HG03457 (cell line): ENCODE data around the gene GPHN.

ENCODE experiments used
- ATAC-seq: cut with Tn5 transposase; IDR thresholded peaks from one replicate; pipeline ENCODE4 v1.9.1; 2021; ENCODE audit warnings: moderate number of reproducible peaks; ENCODE audit not compliant: unreplicated experiment

GPHN gene

DNA sequence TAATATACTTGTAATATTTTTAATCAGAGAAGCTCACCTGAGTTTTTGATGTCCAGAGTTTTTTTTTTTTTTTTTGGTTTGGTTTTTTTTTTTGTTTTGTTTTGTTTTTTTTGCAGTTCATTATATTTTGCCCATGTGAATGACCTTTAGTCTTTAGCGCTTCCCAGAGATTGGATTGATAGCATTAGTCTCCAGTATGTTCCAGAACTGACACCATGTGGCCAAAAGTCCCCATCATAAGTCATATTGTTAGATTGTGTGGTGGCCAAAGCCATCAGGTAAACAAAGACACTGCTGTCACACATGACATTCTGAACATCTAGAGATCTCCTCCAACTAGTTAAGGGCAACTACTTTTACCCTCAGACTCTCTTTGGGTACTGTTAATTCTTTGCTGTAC lies 408.5 kb downstream of the GPHN start:
- no peak for ATAC-seq

DNA sequence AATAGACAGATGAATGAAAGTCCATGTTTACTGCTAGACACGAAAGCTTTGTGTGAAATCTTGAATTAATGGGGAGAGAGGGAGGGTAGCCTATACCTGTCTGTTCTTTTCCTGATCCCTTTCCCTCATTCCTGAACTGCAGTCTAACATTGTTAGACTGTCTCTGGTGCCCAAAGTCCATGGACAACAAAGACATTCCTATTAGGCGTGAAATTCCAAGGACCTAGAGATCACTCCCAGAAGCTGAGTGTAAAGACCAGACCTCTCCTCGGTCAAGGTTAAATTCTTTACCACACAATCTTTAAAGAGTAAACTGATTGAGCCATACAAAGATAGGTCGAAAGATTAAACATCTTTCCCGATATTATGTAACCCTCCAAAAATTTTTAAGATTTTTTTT lies 410.6 kb downstream of the GPHN start:
- ATAC-seq: no peak

DNA sequence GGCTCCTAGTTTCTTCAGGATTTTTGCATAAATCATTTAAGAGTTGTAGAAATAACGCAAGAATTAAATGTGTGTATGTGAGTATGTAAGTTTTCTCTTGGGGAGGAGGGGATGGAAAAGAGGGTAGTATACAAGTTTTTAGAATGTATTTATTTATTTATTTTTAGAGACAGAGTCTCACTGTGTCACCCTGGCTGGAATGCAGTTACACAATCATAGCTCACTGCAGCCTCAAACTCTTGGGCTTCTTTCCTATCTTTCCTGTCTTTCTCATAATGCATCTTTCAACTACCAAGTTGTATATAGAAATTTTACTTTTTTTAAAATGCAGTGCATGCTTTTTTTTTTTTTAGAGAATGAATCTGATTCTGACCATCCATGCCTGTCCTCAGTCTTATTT lies 412.2 kb downstream of the GPHN start:
- no peak for ATAC-seq

DNA sequence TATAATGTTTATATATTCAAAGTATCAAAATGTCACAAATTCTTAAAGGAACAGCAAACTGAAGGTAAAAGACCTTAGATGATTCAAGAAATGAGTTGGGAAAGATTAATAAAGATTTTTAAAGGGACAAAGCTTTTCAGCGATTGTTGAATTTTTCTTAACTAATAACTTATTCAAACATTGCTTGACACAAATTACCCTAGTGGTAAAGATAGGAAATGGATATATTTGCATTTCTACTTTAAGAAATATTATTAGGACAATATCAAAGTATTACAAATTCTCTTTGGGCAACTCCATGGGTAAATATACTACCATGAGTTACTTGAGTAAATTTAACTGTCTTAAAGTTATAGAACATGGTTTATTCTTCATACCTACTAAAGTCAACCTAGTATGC lies 415.3 kb downstream of the GPHN start:
- no peak for ATAC-seq

DNA sequence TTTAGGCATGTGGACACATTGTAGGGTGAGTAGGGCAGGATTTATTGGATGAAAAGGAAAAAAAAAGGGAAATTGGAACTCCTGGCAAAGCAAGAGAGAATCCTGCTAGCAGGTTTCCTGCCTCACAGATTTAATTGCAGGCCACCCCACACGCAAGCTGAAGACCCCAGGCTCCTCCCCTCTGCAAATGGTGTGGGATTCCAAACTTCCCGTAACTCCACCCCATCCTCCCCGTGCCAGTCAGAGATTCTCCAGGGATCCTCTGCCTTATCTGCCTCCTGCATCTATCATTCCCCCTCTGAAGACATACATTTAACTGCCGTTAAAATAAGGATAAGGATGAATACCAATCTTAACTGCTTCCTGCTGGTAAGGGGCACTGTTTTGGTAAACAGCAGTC lies 431.5 kb downstream of the GPHN start:
- no peak for ATAC-seq

DNA sequence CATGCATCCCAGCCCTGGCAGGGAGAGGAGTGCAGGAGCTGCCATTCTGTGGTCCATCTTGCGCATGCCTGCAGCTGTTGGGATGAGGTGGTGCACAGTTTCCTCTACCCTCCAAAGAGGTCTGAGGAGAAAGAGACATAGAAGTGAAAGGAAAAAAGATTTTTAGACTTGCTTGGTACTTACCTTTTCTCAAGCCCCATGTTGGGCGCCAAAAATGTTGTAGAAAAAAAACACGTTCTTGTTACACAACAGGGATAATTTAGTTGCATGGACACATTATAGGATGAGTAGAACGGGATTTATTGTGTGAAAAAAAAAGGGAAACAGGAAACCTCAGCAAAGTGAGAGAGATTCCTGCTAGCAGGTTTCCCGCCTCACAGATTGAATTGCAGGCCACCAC lies 436.9 kb downstream of the GPHN start:
- no peak for ATAC-seq

DNA sequence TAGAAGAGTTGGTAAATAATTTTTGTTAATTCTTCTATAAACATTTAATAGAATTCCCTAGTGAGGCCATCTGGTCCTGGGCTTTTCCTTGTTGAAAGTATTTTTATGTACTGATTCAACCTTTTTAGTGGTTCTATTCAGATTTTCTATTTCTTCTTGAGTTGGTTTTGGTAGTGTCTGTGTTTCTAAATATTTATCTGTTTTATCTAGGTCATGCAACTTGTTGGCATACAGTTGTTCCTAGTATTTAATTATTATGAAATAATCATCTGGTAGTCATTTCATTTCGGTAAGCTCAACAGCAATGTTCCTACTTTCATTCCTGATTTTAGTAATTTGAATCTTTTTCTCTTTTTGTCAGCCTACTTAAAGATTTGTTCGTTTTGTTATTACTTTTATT lies 447.2 kb downstream of the GPHN start:
- no peak for ATAC-seq

DNA sequence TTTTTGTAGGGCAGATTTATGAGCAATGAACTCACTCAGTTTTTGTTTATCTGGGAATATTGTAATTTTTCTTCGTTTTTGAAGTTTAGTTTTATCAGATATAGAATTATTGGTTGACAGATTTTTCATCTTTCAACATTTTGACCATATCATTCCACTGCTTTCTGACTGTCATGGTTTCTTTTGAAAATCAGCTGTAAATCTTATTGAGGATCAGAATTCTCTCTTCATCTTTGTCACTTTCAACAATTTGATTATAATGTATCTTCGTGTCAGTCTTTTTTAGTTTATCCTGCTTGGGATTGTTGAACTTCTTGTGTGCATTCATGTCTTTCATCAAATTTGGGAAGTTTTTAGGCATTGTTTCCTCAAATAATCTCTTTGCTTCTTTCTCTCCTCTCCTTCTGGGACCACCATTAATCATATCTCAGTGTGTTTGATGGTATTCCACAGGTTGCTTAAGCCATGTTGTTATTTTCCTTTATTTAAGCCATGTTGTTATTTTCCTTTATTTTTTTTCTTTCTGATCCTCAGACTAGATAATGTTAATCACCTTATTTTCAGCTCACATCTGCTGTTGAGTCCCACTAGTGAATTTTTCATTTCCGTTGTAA lies 451.6 kb downstream of the GPHN start:
- ATAC-seq: no peak

DNA sequence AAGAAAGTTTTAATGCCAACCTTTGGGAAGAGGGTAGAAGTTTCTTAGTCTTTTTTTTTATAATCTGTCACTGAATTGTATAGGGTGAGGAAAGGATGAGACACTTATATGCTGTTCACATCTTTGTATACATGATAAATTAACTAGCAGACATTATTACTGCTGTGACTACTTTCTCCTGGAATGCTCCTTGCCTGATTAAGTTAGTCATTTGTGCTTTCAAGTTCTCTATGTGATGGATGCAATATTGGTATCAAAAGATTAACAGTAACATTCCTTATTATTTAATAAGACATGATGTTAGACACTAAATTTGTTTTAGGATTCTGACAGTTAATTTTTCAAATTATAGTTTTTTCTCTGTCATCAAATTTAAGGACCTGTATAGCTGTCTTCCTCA lies 457.9 kb downstream of the GPHN start:
- no peak for ATAC-seq

DNA sequence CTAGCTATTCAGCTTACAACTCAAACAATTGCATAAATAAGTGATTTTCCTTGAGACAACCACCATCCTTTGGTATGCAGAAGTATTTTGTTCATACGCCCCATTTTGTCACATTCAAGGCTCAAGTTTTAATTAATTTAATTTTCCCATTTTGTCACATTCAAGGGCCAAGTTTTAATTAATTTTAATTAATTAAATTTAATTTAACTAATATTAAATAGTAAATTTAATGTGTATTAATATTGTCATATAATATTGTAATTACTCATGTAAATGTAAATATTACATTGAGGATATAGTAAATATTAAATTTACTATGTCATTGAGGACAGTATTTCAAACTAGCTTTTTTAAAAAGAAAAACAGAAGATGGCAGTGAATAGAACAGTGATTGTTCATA lies 464.5 kb downstream of the GPHN start:
- no peak for ATAC-seq

DNA sequence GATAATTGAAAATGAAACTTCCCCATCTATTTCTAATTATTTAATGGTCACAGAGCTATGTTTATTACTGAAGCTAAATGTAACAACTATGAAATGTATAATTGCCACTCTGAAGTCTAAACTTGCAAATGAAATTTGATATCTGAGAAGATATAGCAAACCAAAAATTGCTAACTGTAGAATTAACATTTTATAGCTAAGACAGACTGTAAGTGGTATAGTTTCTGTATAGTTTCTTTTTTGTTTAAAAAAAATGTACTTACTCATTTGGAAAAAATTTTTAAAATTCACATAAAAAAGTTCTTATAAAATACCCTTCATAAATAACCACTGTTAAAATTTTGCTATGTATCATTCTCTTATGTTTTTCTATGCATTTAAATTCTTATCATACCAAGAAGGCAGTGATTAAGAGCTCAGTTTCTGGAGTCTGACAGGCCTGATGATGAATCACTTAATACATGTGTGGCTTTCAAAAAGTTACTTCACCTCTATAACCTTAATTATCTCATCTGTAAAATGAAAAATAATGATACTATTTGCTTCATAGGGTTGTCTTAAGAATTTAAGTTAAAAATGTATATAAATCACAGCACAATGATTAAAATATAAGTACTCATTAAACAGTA lies 466.6 kb downstream of the GPHN start:
- ATAC-seq: no peak

DNA sequence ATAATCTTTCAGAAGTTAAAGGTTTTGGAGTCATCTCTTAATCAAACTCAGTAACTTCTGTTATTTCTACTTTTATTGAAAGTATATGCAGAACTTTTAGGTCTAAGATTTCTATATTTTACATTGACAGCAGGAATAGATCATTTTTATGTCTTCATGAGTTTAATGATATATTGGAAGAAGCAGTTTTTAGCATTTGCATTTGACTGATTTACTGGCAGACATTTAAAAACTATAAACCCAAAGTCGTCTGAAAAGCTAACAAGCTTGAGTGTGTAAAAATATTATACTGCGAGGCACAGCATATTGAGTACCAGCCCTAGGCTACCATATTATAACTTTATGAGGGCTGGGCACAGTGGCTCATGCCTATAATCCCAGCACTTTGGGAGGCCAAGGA lies 467.3 kb downstream of the GPHN start:
- no peak for ATAC-seq

DNA sequence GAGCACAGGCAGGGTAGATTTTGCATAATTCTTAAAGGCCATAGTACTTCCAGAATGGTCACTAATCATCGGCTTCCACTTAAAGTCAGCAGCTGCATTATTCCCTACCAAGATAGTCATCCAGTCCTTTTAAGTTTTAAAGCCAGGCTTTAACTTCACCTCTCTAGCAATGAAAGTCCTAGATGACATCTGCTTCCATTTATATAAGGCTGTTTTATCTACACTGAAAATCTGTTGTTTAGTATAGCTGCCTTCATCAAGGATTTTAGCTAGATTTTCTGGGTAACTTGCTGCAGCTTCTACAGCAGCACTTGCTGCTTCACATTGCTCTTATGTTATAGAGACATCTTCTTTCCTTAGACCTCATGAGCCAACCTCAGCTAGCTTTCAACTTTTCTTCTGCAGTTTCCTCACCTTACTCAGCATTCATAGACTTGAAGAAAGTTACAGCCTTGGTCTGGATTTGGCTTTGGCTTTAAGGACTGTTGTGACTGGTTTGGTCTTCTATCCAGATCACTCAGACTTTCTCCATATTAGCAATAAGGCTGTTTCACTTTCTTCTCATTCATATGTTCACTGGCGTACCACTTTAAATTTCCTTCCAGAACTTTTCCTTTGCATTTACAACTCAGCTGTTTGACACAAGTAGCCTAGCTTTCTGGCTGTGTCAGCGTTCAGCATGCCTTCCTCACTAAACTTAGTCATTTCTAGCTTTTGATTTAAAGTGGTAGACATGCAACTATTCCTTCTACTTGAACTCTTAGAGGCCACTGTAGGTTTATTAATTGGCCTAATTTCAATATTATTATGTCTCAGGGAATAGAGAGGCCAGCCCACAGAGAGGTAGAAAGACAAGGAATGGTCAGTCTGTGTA lies 471.4 kb downstream of the GPHN start:
- ATAC-seq: no peak

DNA sequence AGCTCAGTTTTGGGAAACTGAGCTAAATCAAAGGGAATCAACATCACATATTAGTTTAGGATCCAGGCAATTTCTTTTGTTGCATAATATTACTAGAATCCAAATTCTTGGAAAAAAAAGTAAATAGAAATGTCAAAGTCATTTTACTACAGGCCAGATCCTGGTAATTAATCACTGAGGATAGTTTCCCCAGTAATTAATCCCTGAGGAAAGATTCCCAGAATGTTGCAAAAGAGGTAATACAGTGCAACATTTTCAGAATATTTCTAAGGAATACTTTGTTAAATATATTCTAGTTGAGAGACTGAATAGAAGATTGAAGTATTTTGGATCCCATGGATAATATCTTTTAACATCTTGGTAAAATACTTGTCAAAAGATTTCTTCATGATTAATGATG lies 474.3 kb downstream of the GPHN start:
- ATAC-seq: no peak

DNA sequence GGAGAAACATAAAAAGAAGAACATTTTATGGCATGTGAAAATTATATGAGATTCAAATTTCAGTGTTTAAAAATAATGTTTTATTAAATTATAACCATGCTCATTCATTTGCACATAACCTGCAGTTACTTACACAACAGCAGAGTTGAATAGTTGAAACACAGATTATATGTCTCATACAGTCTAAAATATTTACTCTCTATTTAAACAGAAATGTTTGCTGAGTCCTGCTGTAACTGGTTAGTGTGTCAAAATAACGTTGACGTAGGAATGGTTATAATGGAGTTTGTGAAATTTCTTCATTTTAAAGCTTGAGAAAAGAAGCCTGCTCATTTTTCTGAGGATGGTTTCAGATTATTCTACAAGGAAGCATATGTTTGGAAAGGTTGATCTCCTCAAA lies 484.8 kb downstream of the GPHN start:
- no peak for ATAC-seq

DNA sequence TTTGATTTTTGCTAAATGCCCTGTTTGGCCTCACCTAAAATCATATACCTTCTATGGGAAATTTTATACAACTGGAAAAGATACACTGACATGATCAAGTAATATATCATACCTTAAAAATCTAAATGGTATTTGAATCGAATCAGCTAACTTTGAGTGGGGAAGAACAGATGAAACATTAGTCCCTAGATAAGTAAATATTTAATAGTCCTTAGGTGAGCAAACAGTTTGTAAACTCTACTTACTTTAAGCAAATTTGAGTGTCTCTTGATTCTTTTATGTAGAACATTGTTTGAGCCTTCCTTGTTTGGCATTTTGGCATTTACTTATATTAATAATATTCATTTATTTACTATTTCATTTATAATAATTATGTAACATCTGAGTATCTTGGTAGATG lies 485.6 kb downstream of the GPHN start:
- no peak for ATAC-seq

DNA sequence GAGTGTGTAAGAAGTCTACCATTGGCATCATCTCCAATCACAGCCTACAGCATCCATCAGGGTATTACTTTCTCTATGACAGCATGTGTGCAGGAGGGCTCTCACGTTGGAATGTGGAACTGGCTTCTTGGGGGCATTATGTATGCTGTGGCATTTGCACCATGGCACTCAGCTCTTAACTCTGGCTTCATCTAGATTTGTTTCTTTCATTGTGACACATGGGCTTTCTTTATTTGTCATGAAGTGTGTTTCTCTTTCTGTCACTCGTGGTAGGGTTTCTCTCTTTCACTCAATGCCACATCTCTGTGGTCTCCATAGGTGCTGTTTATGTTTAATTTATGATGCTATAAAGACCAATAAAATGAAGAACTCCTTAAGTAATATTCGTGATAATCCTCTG lies 490.1 kb downstream of the GPHN start:
- ATAC-seq: no peak

DNA sequence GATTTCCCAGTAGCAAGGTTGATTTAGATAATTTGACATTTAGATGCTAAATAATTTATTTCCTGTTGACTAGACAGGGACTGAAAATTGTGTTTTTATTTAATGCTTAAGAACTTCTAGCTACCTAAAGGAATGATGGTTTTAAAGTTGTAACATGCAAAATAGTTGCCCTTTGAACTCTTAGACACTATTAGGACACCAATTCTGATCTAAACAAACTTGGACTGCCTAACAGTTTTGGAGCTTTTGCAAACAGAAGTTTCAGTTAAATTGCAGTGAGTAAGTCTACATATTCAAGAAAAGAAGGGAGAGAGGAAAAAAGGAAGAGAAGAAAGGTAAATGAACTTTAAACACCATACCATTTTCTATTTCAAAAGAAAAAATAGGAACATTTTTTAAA lies 492.0 kb downstream of the GPHN start:
- ATAC-seq: no peak

DNA sequence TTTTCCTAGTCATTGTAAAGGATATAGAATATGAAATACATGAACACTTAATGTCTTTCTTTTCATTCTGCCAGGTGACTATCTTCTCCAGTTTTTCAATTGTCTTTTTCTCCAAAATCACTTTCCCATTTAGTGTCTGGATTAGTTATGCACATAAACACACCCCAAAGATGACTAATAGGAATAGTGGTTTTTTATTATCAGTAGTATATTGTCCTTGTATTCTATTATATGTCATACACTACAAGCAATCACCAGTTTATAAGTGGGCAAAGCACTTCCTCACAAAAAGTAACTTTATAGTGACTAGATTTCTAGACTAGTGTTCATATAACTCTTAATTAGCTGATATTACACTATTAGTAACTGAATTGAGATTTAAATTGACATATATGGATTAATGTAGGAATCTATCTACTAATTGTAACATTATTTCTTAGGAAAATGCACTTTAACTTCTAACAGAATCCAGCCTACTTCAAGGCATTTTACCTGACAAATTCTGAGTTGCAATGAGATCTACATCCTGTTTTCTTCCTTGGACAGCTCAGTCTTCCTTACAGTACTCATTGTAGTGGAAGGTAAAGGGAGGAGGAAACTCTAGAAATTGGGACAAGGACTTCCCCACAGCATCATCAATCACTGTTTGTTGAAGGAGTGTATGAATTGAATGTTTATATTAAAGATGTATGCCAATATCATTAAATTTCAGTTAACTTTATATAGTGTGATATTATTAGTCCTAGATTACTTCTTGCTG lies 495.2 kb downstream of the GPHN start:
- ATAC-seq: no peak

DNA sequence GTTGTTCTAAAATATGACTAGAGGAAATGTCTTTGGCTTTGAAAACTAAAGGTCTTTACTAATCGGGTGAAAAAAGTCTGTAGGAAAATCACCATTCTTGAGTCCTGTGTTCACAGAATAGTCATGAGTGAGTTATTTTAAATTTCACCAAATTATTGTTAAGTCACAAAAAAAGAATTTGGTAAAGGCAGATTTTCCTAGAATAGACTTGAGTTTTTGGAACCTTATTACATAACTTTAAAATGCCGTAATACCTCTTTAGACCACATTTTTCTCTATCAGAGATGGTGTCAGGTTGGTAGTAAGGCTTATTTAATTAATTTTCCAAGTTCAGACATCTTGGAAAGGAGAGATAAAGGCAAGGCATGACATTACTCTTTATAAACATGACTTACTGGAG lies 496.6 kb downstream of the GPHN start:
- no peak for ATAC-seq

DNA sequence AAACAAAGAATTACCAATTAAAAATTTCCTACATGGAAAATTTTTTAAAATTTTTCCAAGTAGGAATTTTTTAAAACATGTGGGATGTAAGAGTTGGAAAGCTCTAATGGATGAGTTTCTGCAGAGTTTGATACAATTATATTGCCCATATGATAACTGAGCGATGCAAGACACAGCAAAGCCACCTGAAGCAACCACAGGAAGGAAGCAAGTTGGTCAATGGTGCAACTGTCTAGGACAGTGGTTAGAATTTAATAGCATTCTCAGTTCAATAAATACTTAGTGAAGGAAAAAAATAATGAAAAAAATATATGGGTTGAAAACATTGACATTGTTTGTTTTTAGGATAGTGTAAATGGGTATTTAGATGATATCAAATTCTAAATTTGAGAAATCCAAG lies 502.7 kb downstream of the GPHN start:
- no peak for ATAC-seq

DNA sequence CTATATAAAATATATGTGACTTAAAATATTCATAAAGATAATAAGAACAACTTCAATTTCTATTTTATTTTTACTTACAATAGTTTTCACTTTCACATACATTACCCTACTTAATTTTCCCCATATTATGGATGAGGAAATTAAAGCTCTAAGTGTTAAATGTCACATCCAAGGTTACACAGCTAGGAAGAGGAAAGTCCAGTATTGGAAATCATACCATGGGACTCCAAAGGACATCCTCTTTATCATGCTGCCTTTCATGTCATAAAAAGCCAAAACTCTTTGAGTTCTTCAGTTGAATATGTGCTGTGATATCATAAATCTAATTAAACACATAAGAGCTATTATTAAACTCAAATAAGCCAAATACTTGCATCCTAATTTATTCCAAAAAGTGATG lies 508.9 kb downstream of the GPHN start:
- ATAC-seq: no peak
